Activated T-helper 1 cell treated with anti-CD3 and anti-CD28 coated beads, Interleukin-12 subunit alpha, Interleukin-12 subunit beta, Interleukin-2, Interleukin-4 antibody, amounts not matched to agents 30 ng/mL and 10 ng/mL and 1 ng/mL, durations not matched to agents 14 hours and 24 hours and 36 hours (primary cell): Measurements from ENCODE around the gene RBM20. TPM values are rescaled to one million over a fixed set of nuclear protein-coding genes. Genes with fewer than 3 reads are reported as not detected.
A peak's percentile ranks its signal among the peaks of the same experiment; 100 is the strongest.
"Not testable (repeated sequence)": the region's sequence is repeated elsewhere in the genome, so short reads cannot be mapped to it uniquely, and the experiment has no call there.

Experiments used
- DNase-seq: peaks from one replicate; pipeline ENCODE4 v3.0.0; 2021; ENCODE audit warnings: low spot score
- H3K27ac Mint-ChIP-seq: one replicate; pipeline ENCODE4 v1.8.0; 2021; ENCODE audit warnings: mild to moderate bottlenecking, mixed read lengths
- H3K27me3 Mint-ChIP-seq: one replicate; pipeline ENCODE4 v1.8.0; 2022; ENCODE audit warnings: mild to moderate bottlenecking, moderate library complexity, mixed read lengths; ENCODE audit not compliant: insufficient read depth
- H3K36me3 Mint-ChIP-seq: one replicate; pipeline ENCODE4 v1.8.0; 2021; ENCODE audit warnings: low read depth, mixed read lengths
- H3K4me1 Mint-ChIP-seq: one replicate; pipeline ENCODE4 v1.8.0; 2021; ENCODE audit warnings: low read depth, mixed read lengths
- H3K4me3 Mint-ChIP-seq: one replicate; pipeline ENCODE4 v1.8.0; 2021; ENCODE audit warnings: mild to moderate bottlenecking, moderate library complexity, mixed read lengths
- H3K9me3 Mint-ChIP-seq: one replicate; pipeline ENCODE4 v1.8.0; 2021; ENCODE audit warnings: mixed read lengths
- intact Hi-C: fragments of 100-400 bp; cut with micrococcal nuclease; formaldehyde crosslinking; loops from one replicate; pipeline ENCODE4 v1.15.1; 2024
- total RNA-seq: library from RNA; stranded (reverse); gene quantifications from 2 replicates; pipeline ENCODE4 v1.2.3, GENCODE V29; 2022

The RBM20 gene
- total RNA-seq, 1 donor from 2014 or later: not detected

GRCh38 chr10:110659558-110659957 lies 15.4 kb downstream of the RBM20 start:
- Mint-ChIP-seq H3K4me3 (no peak overlapping the region), H3K27ac (no peak overlapping the region), H3K27me3 (peaks cover 20% of the 10 kb centered on the region), H3K36me3 (no peaks in the 10 kb centered on the region), H3K4me1 (peaks cover 11% of the 10 kb centered on the region), H3K9me3 (no peaks in the 10 kb centered on the region)
- intact Hi-C loops: no loop called here
- no peak for DNase-seq

GRCh38 chr10:110660289-110660688 lies 16.2 kb downstream of the RBM20 start:
- H3K36me3 Mint-ChIP-seq, H3K9me3 Mint-ChIP-seq, H3K4me3 Mint-ChIP-seq, H3K27ac Mint-ChIP-seq, DNase-seq, intact Hi-C loops: not testable (repeated sequence)
- H3K27me3 Mint-ChIP-seq: peaks cover 22% of the 10 kb centered on the region
- H3K4me1 Mint-ChIP-seq: peaks cover 11% of the 10 kb centered on the region

- Mint-ChIP-seq H3K4me3 (no peak overlapping the region), H3K27ac (no peak overlapping the region), H3K9me3 (no peaks in the 10 kb centered on the region), H3K4me1 (peaks cover 11% of the 10 kb centered on the region), H3K27me3 (peaks cover 21% of the 10 kb centered on the region), H3K36me3 (no peaks in the 10 kb centered on the region)
- DNase-seq: no peak
- intact Hi-C loops: no loop called here
Measured at GRCh38 chr10:110661292-110661691, 17.2 kb downstream of the RBM20 start.

- intact Hi-C loops: no loop called here
- Mint-ChIP-seq H3K4me3 (no peak overlapping the region), H3K27me3 (peaks cover 32% of the 10 kb centered on the region), H3K4me1 (peaks cover 11% of the 10 kb centered on the region), H3K36me3 (no peaks in the 10 kb centered on the region), H3K9me3 (no peaks in the 10 kb centered on the region), H3K27ac (no peak overlapping the region)
- no peak for DNase-seq
Measured at GRCh38 chr10:110664483-110665420, 20.6 kb downstream of the RBM20 start.

GRCh38 chr10:110666259-110666658 lies 22.1 kb downstream of the RBM20 start:
- H3K4me1 Mint-ChIP-seq, H3K4me3 Mint-ChIP-seq, H3K27ac Mint-ChIP-seq, DNase-seq, H3K9me3 Mint-ChIP-seq, H3K36me3 Mint-ChIP-seq, intact Hi-C loops: not testable (repeated sequence)
- peaks cover 41% of the 10 kb centered on the region for H3K27me3 Mint-ChIP-seq

GRCh38 chr10:110666673-110667072 lies 22.5 kb downstream of the RBM20 start:
- Mint-ChIP-seq H3K36me3 (no peaks in the 10 kb centered on the region), H3K9me3 (no peaks in the 10 kb centered on the region), H3K4me1 (peaks cover 6% of the 10 kb centered on the region), H3K4me3 (no peak overlapping the region), H3K27ac (no peak overlapping the region), H3K27me3 (peaks cover 41% of the 10 kb centered on the region)
- no peak for DNase-seq
- intact Hi-C loops: no loop called here

- peaks cover 5% of the 10 kb centered on the region for H3K4me1 Mint-ChIP-seq
- no peaks in the 10 kb centered on the region for H3K9me3 Mint-ChIP-seq
- DNase-seq: no peak
- peaks cover 2% of the 10 kb centered on the region for H3K36me3 Mint-ChIP-seq
- peaks cover 44% of the 10 kb centered on the region for H3K27me3 Mint-ChIP-seq
- H3K4me3 Mint-ChIP-seq: no peak overlapping the region
- intact Hi-C loops: no loop called here
- no peak overlapping the region for H3K27ac Mint-ChIP-seq
Measured at GRCh38 chr10:110667620-110668343, 23.6 kb downstream of the RBM20 start.

GRCh38 chr10:110668443-110668842 lies 24.3 kb downstream of the RBM20 start:
- intact Hi-C loops: no loop called here
- no peak for DNase-seq
- Mint-ChIP-seq H3K27ac (no peak overlapping the region), H3K9me3 (no peaks in the 10 kb centered on the region), H3K4me3 (no peak overlapping the region), H3K4me1 (peaks cover 5% of the 10 kb centered on the region), H3K36me3 (peaks cover 2% of the 10 kb centered on the region), H3K27me3 (peaks cover 51% of the 10 kb centered on the region)

GRCh38 chr10:110670335-110670734 lies 26.2 kb downstream of the RBM20 start:
- intact Hi-C loops: loop anchor here (5.0 kb wide), 1 partner anchor 363 kb away; no protein-coding TSS in a partner anchor
- H3K27me3 Mint-ChIP-seq: peaks cover 60% of the 10 kb centered on the region
- no peak overlapping the region for H3K4me3 Mint-ChIP-seq
- DNase-seq: no peak
- peaks cover 5% of the 10 kb centered on the region for H3K4me1 Mint-ChIP-seq
- peaks cover 2% of the 10 kb centered on the region for H3K36me3 Mint-ChIP-seq
- no peaks in the 10 kb centered on the region for H3K9me3 Mint-ChIP-seq
- no peak overlapping the region for H3K27ac Mint-ChIP-seq

GRCh38 chr10:110671788-110672579 lies 27.8 kb downstream of the RBM20 start:
- peaks cover 5% of the 10 kb centered on the region for H3K4me1 Mint-ChIP-seq
- DNase-seq: peak; percentile 44
- intact Hi-C loops: loop anchor here (1.0 to 5.0 kb wide), 3 partner anchors 30 to 365 kb away; no protein-coding TSS in a partner anchor
- H3K36me3 Mint-ChIP-seq: peaks cover 2% of the 10 kb centered on the region
- H3K9me3 Mint-ChIP-seq: no peaks in the 10 kb centered on the region
- peaks cover 54% of the 10 kb centered on the region for H3K27me3 Mint-ChIP-seq
- H3K27ac Mint-ChIP-seq: peak overlapping the region; percentile 36
- H3K4me3 Mint-ChIP-seq: peak overlapping the region; percentile 81

GRCh38 chr10:110672580-110672919 lies 28.4 kb downstream of the RBM20 start:
- peaks cover 5% of the 10 kb centered on the region for H3K4me1 Mint-ChIP-seq
- DNase-seq: no peak
- H3K4me3 Mint-ChIP-seq: peak overlapping the region; percentile 81
- intact Hi-C loops: loop anchor here (1.0 to 5.0 kb wide), 3 partner anchors 30 to 365 kb away; no protein-coding TSS in a partner anchor
- no peaks in the 10 kb centered on the region for H3K9me3 Mint-ChIP-seq
- H3K36me3 Mint-ChIP-seq: peaks cover 2% of the 10 kb centered on the region
- no peak overlapping the region for H3K27ac Mint-ChIP-seq
- peaks cover 55% of the 10 kb centered on the region for H3K27me3 Mint-ChIP-seq

GRCh38 chr10:110676016-110676415 lies 31.9 kb downstream of the RBM20 start:
- Mint-ChIP-seq H3K27ac (no peak overlapping the region), H3K4me1 (peaks cover 10% of the 10 kb centered on the region), H3K4me3 (no peak overlapping the region), H3K36me3 (peaks cover 2% of the 10 kb centered on the region), H3K9me3 (no peaks in the 10 kb centered on the region), H3K27me3 (peaks cover 33% of the 10 kb centered on the region)
- intact Hi-C loops: no loop called here
- DNase-seq: no peak
